ENCODE results near the gene SNX9. TPM values are rescaled to one million over a fixed set of nuclear protein-coding genes. Genes with fewer than 3 reads are reported as not detected.

SNX9 gene
- polyA plus RNA-seq, 1 donor from 2014 or later: 7.0 TPM

DNA sequence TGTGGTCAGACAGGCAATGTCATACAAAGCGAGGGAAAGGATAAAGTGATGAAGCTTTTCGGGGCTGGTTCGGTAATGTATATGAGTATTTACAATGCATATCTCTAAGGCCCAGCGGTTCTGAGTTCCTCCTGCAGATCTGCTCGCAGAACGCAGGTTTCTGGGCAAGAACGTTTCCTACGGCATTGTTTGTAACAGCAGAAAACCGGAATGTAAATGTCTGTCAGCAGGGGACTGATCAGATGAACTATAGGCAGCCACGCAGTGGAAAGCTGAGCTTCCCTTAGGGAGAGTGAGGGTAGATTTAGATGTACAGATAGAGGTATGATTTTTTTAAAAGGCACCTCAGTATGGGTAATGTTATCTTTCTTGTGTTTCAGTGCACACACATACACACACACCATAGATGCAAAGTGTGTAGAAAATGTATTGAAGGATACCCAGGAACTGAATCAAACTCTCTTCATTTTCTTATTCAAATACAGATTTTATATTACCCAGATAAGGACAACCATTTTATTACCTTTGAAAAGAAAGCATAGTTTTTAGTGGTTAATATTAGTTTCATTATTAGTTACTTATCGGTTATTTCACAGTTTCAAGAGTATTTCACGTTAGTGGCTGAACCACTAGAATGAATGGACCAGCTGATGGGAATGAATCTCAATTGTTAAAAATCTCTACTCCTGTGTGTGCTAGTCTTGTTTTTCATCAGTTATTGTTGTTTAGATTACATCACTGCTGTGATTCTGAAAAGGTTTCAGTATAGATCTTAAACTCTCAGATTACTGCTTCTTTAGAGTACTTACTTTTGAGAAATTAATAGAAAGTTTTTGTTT, 56.2 kb downstream of the SNX9 start:
- no peaks in the 10 kb centered on the region for H3K27me3 ChIP-seq (ENCODE audit: insufficient read depth, low read depth, low read length)
- no peak overlapping the region for H3K27ac ChIP-seq (ENCODE audit: low read length)
- no peaks in the 10 kb centered on the region for H3K9me3 ChIP-seq (ENCODE audit: low read length)
- no peaks in the 10 kb centered on the region for H3K79me2 ChIP-seq (replicated peaks; ENCODE audit: insufficient read depth, low read length)
- no peak for TF ChIP-seq RAD21 (conservative IDR thresholded peaks at IDR 0.05)
- TF ChIP-seq, protein P1, sequence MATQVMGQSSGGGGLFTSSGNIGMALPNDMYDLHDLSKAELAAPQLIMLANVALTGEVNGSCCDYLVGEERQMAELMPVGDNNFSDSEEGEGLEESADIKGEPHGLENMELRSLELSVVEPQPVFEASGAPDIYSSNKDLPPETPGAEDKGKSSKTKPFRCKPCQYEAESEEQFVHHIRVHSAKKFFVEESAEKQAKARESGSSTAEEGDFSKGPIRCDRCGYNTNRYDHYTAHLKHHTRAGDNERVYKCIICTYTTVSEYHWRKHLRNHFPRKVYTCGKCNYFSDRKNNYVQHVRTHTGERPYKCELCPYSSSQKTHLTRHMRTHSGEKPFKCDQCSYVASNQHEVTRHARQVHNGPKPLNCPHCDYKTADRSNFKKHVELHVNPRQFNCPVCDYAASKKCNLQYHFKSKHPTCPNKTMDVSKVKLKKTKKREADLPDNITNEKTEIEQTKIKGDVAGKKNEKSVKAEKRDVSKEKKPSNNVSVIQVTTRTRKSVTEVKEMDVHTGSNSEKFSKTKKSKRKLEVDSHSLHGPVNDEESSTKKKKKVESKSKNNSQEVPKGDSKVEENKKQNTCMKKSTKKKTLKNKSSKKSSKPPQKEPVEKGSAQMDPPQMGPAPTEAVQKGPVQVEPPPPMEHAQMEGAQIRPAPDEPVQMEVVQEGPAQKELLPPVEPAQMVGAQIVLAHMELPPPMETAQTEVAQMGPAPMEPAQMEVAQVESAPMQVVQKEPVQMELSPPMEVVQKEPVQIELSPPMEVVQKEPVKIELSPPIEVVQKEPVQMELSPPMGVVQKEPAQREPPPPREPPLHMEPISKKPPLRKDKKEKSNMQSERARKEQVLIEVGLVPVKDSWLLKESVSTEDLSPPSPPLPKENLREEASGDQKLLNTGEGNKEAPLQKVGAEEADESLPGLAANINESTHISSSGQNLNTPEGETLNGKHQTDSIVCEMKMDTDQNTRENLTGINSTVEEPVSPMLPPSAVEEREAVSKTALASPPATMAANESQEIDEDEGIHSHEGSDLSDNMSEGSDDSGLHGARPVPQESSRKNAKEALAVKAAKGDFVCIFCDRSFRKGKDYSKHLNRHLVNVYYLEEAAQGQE (IDR thresholded peaks at IDR 0.05; ENCODE audit: borderline replicate concordance): no peak
- no peak for TF ChIP-seq EP300 (conservative IDR thresholded peaks at IDR 0.05; ENCODE audit: poor library complexity, severe bottlenecking)
- no peak for TF ChIP-seq EZH2 (IDR thresholded peaks at IDR 0.05; ENCODE audit: borderline replicate concordance, insufficient read depth, low read length, poor library complexity, severe bottlenecking)
- TF ChIP-seq SMC3 (conservative IDR thresholded peaks at IDR 0.05; ENCODE audit: poor library complexity): no peak
- TF ChIP-seq, protein P2, sequence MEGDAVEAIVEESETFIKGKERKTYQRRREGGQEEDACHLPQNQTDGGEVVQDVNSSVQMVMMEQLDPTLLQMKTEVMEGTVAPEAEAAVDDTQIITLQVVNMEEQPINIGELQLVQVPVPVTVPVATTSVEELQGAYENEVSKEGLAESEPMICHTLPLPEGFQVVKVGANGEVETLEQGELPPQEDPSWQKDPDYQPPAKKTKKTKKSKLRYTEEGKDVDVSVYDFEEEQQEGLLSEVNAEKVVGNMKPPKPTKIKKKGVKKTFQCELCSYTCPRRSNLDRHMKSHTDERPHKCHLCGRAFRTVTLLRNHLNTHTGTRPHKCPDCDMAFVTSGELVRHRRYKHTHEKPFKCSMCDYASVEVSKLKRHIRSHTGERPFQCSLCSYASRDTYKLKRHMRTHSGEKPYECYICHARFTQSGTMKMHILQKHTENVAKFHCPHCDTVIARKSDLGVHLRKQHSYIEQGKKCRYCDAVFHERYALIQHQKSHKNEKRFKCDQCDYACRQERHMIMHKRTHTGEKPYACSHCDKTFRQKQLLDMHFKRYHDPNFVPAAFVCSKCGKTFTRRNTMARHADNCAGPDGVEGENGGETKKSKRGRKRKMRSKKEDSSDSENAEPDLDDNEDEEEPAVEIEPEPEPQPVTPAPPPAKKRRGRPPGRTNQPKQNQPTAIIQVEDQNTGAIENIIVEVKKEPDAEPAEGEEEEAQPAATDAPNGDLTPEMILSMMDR (IDR thresholded peaks at IDR 0.05; ENCODE audit: poor library complexity, severe bottlenecking): no peak
- no peak for TF ChIP-seq POLR2AphosphoS5 (IDR thresholded peaks at IDR 0.05)
- TF ChIP-seq MXI1 (conservative IDR thresholded peaks at IDR 0.05; ENCODE audit: poor library complexity, severe bottlenecking): no peak
- TF ChIP-seq TAF1 (IDR thresholded peaks at IDR 0.05; ENCODE audit: low read depth): no peak
- peak overlapping the region; percentile 41 for H3K4me3 ChIP-seq (ENCODE audit: low read length)
- no peaks in the 10 kb centered on the region for H3K36me3 ChIP-seq (ENCODE audit: insufficient read depth, low read length)
- no peaks in the 10 kb centered on the region for H3K9me2 ChIP-seq (ENCODE audit: insufficient read depth, low read length)
- H2AFZ ChIP-seq (ENCODE audit: low read depth, low read length): no peak overlapping the region
- H3K4me2 ChIP-seq (ENCODE audit: low read length): peak overlapping the region; percentile 52
- no peaks in the 10 kb centered on the region for H3F3A ChIP-seq (ENCODE audit: insufficient read depth, low read length, poor library complexity, severe bottlenecking)
- H4K20me1 ChIP-seq (ENCODE audit: insufficient read depth): no peaks in the 10 kb centered on the region
- H3K9ac ChIP-seq (ENCODE audit: low read length): no peak overlapping the region

DNA sequence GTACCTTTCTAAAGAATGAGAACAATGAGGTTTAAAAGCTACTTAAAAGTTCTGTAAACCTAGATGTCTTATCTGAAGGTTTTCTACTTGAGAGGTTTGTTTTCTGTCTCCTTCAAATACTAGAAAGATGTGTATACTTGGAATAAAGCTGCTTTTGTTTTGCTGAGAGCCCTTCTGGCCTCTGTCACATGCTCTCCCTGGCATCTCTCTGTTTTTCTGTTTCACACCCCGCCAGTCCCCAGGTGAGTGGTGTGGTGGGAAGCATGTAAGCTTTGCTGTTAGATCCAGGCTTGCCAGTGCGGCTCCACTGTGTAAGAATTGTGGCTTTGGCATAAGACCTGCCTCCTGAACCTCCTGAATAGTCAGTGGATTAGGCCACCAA, 56.8 kb downstream of the SNX9 start:
- Histone ChIP-seq H3K9me2 (ENCODE audit: insufficient read depth, low read length) (no peaks in the 10 kb centered on the region), H3K27ac (ENCODE audit: low read length) (no peak overlapping the region), H4K20me1 (ENCODE audit: insufficient read depth) (no peaks in the 10 kb centered on the region), H2AFZ (ENCODE audit: low read depth, low read length) (no peak overlapping the region), H3F3A (ENCODE audit: insufficient read depth, low read length, poor library complexity, severe bottlenecking) (no peaks in the 10 kb centered on the region), H3K36me3 (ENCODE audit: insufficient read depth, low read length) (no peaks in the 10 kb centered on the region), H3K9me3 (ENCODE audit: low read length) (no peaks in the 10 kb centered on the region), H3K4me2 (ENCODE audit: low read length) (no peak overlapping the region), H3K27me3 (ENCODE audit: insufficient read depth, low read depth, low read length) (no peaks in the 10 kb centered on the region), H3K9ac (ENCODE audit: low read length) (no peak overlapping the region), H3K79me2 (replicated peaks; ENCODE audit: insufficient read depth, low read length) (no peaks in the 10 kb centered on the region), H3K4me3 (ENCODE audit: low read length) (no peak overlapping the region)
- no peak for TF ChIP-seq POLR2AphosphoS5 (IDR thresholded peaks at IDR 0.05)
- TF ChIP-seq MXI1 (conservative IDR thresholded peaks at IDR 0.05; ENCODE audit: poor library complexity, severe bottlenecking): no peak
- TF ChIP-seq, protein P1 (IDR thresholded peaks at IDR 0.05; ENCODE audit: borderline replicate concordance): no peak
- TF ChIP-seq, protein P2 (IDR thresholded peaks at IDR 0.05; ENCODE audit: poor library complexity, severe bottlenecking): no peak
- no peak for TF ChIP-seq SMC3 (conservative IDR thresholded peaks at IDR 0.05; ENCODE audit: poor library complexity)
- no peak for TF ChIP-seq EP300 (conservative IDR thresholded peaks at IDR 0.05; ENCODE audit: poor library complexity, severe bottlenecking)
- TF ChIP-seq RAD21 (conservative IDR thresholded peaks at IDR 0.05): no peak
- TF ChIP-seq TAF1 (IDR thresholded peaks at IDR 0.05; ENCODE audit: low read depth): no peak

Data from neural cell (in vitro differentiated cells).